ENCODE results near the gene PGAP3. TPM values are rescaled to one million over a fixed set of nuclear protein-coding genes. Genes with fewer than 3 reads are reported as not detected.
"Not testable (repeated sequence)": the region's sequence is repeated elsewhere in the genome, so short reads cannot be mapped to it uniquely, and the experiment has no call there.

PGAP3 gene
- total RNA-seq, 4 donors from 2014 or later = 4.6 to 24.8 (median 19.5) TPM

DNA sequence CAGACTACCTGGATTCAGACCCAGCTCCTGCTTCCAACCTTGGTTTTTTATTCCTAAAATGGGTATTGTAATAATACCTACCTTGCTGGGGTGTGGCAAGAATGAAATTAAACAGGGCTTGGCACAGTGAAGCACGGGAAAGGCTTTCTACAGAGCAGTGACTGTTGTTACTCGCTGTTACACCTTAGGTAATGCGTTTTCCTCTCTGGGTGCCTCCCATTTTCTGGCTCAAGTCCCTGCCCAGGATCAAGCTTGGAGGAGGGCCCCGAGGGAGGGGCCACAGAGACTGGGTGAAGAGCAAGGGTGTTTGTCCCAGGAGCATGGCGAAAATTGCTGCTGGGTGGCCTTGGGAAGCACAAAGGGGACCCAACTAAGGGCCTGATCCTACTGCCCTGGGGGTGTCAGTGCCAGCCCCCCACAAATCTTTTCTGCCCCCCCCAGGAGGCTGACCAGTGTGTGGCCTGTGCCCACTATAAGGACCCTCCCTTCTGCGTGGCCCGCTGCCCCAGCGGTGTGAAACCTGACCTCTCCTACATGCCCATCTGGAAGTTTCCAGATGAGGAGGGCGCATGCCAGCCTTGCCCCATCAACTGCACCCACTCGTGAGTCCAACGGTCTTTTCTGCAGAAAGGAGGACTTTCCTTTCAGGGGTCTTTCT is 29.2 kb upstream of the PGAP3 start:
- H3K4me3 ChIP-seq = no peak overlapping the region
- no peaks in the 10 kb centered on the region for H3K27me3 ChIP-seq
- intact Hi-C loops (cut with DNase I; ENCODE audit: low total_unique reads) = no loop called here
- H3K4me1 ChIP-seq = no peaks in the 10 kb centered on the region
- H3K9me3 ChIP-seq = no peaks in the 10 kb centered on the region
- TF ChIP-seq POLR2A (IDR thresholded peaks at IDR 0.05) = no peak
- TF ChIP-seq, protein P1, sequence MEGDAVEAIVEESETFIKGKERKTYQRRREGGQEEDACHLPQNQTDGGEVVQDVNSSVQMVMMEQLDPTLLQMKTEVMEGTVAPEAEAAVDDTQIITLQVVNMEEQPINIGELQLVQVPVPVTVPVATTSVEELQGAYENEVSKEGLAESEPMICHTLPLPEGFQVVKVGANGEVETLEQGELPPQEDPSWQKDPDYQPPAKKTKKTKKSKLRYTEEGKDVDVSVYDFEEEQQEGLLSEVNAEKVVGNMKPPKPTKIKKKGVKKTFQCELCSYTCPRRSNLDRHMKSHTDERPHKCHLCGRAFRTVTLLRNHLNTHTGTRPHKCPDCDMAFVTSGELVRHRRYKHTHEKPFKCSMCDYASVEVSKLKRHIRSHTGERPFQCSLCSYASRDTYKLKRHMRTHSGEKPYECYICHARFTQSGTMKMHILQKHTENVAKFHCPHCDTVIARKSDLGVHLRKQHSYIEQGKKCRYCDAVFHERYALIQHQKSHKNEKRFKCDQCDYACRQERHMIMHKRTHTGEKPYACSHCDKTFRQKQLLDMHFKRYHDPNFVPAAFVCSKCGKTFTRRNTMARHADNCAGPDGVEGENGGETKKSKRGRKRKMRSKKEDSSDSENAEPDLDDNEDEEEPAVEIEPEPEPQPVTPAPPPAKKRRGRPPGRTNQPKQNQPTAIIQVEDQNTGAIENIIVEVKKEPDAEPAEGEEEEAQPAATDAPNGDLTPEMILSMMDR (IDR thresholded peaks at IDR 0.05) = no peak
- H3K36me3 ChIP-seq = no peaks in the 10 kb centered on the region
- DNase-seq = no peak
- no peak overlapping the region for H3K27ac ChIP-seq

DNA sequence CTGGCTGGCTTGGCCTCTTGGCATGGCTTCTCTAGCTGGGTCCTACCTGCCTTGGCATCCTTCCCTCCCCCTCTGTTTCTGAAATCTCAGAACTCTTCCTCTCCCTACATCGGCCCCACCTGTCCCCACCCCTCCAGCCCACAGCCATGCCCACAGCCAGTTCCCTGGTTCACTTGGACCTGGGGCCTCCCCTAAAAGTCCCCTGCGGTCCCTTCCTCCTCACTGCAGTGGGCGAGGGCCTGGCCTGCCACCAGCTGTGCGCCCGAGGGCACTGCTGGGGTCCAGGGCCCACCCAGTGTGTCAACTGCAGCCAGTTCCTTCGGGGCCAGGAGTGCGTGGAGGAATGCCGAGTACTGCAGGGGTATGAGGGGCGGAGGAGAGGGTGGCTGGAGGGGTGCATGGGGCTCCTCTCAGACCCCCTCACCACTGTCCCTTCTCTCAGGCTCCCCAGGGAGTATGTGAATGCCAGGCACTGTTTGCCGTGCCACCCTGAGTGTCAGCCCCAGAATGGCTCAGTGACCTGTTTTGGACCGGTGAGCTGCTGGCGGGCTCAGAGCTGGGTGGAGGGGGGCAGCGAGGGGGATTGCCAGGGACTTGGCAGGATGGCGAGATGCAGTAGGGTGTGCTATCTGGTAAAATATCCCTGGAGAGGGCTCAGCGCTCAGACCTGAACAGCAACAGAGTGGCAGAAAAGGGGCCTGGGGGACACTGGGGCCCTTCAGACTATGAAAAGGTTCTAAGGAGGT is 28.4 kb upstream of the PGAP3 start:
- no peak for TF ChIP-seq POLR2A (IDR thresholded peaks at IDR 0.05)
- TF ChIP-seq, protein P1 (IDR thresholded peaks at IDR 0.05) = no peak
- Histone ChIP-seq H3K4me1 (no peaks in the 10 kb centered on the region), H3K27me3 (no peaks in the 10 kb centered on the region), H3K36me3 (no peaks in the 10 kb centered on the region), H3K27ac (no peak overlapping the region), H3K4me3 (no peak overlapping the region), H3K9me3 (no peaks in the 10 kb centered on the region)
- intact Hi-C loops (cut with DNase I; ENCODE audit: low total_unique reads) = no loop called here
- DNase-seq = no peak

DNA sequence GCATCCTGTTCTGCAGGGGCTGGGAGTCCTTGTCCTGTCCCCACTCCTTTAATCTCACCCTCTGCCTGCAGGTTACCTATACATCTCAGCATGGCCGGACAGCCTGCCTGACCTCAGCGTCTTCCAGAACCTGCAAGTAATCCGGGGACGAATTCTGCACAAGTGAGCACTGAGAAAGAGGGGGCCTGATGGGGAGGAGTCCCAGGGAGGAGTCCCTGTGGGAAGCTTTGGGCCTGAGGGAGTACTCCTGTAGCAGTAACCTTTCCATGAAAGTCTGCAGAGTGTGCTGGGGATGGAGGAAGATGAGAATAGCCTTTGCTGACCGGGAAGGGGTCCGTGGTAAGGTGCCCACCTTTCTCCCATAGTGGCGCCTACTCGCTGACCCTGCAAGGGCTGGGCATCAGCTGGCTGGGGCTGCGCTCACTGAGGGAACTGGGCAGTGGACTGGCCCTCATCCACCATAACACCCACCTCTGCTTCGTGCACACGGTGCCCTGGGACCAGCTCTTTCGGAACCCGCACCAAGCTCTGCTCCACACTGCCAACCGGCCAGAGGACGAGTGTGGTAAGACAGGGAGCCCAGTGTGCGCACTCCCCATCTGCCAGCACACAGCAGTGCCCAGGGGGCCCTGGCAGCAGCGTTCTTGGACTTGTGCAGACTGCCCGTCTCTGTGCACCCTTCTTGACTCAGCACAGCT is 27.7 kb upstream of the PGAP3 start:
- intact Hi-C loops (cut with DNase I; ENCODE audit: low total_unique reads) = no loop called here
- H3K4me3 ChIP-seq = no peak overlapping the region
- no peaks in the 10 kb centered on the region for H3K27me3 ChIP-seq
- no peak for TF ChIP-seq POLR2A (IDR thresholded peaks at IDR 0.05)
- TF ChIP-seq, protein P1 (IDR thresholded peaks at IDR 0.05) = no peak
- H3K4me1 ChIP-seq = no peaks in the 10 kb centered on the region
- no peaks in the 10 kb centered on the region for H3K9me3 ChIP-seq
- H3K36me3 ChIP-seq = no peaks in the 10 kb centered on the region
- no peak for DNase-seq
- H3K27ac ChIP-seq = no peak overlapping the region

DNA sequence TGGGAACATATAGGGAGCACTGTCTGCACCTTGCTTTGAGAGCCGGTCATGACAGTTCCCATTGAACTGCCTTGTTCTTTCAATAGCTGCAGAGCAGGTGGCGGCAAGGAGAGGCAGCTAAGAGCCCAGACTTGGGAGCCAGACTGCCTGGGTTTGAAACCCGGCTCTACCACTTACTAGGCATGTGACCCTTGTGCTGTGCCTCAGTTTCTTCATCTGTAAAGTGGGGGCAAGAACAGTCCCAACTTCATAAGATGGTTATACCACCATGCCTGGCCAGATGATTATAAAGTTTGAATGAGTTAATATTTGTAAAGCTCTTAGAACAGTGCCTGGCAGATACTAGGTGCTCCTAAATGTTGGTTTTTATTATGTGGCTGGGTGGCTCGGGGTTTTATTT is 26.4 kb upstream of the PGAP3 start:
- Histone ChIP-seq H3K9me3 (no peaks in the 10 kb centered on the region), H3K4me1 (no peaks in the 10 kb centered on the region), H3K4me3 (no peak overlapping the region), H3K27ac (no peak overlapping the region), H3K36me3 (no peaks in the 10 kb centered on the region), H3K27me3 (no peaks in the 10 kb centered on the region)
- TF ChIP-seq, protein P1 (IDR thresholded peaks at IDR 0.05) = no peak
- no peak for TF ChIP-seq POLR2A (IDR thresholded peaks at IDR 0.05)
- intact Hi-C loops (cut with DNase I; ENCODE audit: low total_unique reads) = no loop called here
- DNase-seq = no peak

DNA sequence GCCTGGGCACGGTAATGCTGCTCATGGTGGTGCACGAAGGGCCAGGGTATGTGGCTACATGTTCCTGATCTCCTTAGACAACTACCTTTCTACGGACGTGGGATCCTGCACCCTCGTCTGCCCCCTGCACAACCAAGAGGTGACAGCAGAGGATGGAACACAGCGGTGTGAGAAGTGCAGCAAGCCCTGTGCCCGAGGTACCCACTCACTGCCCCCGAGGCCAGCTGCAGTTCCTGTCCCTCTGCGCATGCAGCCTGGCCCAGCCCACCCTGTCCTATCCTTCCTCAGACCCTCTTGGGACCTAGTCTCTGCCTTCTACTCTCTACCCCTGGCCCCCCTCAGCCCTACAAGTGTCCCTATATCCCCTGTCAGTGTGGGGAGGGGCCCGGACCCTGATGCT is 24.0 kb upstream of the PGAP3 start:
- DNase-seq = no peak
- no peaks in the 10 kb centered on the region for H3K36me3 ChIP-seq
- H3K27ac ChIP-seq = no peak overlapping the region
- no peak overlapping the region for H3K4me3 ChIP-seq
- intact Hi-C loops (cut with DNase I; ENCODE audit: low total_unique reads) = no loop called here
- no peaks in the 10 kb centered on the region for H3K4me1 ChIP-seq
- H3K9me3 ChIP-seq = no peaks in the 10 kb centered on the region
- no peaks in the 10 kb centered on the region for H3K27me3 ChIP-seq
- TF ChIP-seq, protein P1 (IDR thresholded peaks at IDR 0.05) = no peak
- TF ChIP-seq POLR2A (IDR thresholded peaks at IDR 0.05) = no peak

DNA sequence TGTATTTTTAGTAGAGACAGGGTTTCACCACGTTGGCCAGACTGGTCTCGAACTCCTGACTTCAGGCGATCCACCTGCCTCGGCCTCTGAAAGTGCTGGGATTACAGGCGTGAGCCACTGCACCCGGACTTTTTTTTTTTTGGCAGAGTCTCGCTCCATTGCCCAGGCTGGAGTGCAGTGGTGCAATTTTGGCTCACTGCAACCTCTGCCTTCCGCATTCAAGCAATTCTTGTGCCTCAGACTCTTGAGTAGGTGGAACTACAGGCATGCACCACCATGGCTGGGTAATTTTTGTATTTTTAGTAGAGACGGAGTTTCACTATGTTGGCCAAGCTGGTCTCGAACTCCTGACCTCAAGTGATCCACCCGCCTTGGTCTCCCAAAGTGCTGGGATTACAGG is 23.2 kb upstream of the PGAP3 start:
- H3K27me3 ChIP-seq; H3K4me3 ChIP-seq; intact Hi-C loops (cut with DNase I; ENCODE audit: low total_unique reads); H3K9me3 ChIP-seq; H3K4me1 ChIP-seq; DNase-seq; H3K36me3 ChIP-seq; H3K27ac ChIP-seq: not testable (repeated sequence)

Data from uterus (tissue), 4 donors.